Measurements from ENCODE around the gene KCNG4.

The KCNG4 gene

DNA sequence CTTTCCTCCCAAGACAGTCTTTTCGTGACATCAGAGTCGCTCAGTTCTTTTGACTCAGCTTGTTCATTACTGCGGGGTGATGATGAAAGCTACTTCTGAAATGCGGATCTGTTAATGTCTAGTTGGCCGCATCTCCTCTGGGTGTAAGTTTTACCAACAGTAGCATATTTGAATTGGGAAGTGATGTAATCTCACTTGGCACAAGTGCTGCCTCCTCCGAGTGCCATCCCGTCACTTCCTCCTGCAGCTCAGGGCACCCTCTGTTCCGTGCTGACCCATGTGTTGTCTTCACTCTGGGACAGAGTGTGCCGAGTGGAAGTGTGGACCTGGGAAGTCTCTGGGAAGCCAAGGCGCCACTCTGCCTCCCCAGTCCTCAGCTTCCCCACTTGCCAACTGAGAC, 40.0 kb downstream of the KCNG4 start:
- H3K4me3 ChIP-seq (ENCODE audit: low read depth, low read length): no peak overlapping the region
- no peak for DNase-seq (ENCODE audit: low read depth)
- TF ChIP-seq, protein P1, sequence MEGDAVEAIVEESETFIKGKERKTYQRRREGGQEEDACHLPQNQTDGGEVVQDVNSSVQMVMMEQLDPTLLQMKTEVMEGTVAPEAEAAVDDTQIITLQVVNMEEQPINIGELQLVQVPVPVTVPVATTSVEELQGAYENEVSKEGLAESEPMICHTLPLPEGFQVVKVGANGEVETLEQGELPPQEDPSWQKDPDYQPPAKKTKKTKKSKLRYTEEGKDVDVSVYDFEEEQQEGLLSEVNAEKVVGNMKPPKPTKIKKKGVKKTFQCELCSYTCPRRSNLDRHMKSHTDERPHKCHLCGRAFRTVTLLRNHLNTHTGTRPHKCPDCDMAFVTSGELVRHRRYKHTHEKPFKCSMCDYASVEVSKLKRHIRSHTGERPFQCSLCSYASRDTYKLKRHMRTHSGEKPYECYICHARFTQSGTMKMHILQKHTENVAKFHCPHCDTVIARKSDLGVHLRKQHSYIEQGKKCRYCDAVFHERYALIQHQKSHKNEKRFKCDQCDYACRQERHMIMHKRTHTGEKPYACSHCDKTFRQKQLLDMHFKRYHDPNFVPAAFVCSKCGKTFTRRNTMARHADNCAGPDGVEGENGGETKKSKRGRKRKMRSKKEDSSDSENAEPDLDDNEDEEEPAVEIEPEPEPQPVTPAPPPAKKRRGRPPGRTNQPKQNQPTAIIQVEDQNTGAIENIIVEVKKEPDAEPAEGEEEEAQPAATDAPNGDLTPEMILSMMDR (IDR thresholded peaks at IDR 0.05; ENCODE audit: low read depth, low read length, missing control alignments): no peak

DNA sequence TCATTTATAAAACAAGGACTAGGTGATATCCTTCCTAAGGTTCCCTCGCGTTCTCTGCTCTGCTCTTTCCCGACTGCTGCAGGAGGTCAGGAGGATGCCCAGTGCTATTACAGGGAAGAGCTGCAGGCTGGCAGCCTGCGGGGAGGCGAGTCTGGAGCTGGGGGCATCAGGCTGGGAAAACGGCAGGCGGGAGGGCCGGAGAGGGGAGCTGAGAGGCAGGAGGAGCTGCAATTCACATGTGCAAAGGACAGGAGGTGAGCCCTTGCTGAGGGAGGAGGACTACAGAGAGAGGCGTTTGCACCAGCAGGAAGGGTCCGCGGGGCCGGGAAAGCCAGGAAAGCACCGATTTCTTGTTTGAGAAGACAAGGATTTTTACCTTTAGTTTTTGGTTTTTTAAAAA, 40.7 kb downstream of the KCNG4 start:
- no peak for DNase-seq (ENCODE audit: low read depth)
- H3K4me3 ChIP-seq (ENCODE audit: low read depth, low read length): no peak overlapping the region
- TF ChIP-seq, protein P1 (IDR thresholded peaks at IDR 0.05; ENCODE audit: low read depth, low read length, missing control alignments): no peak

DNA sequence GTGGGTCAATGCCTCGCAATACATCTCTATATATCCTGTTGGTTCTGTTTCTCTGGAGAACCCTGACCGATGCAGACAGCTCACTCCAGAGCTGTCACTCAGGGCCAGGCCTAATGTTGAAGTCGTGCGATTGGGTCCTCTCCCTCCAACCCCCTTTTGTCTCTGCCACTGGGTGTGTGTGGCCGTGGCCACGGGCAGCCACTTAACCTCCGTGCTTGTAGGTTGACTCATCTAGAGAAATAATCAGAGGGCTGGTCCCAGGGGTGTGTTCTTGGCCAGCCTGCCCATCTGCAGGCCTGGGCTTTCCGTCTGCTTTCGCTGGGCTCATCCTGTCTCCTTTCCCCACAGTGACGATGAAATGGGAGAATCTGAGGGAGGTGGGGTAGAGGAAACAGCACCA, 41.4 kb downstream of the KCNG4 start:
- DNase-seq (ENCODE audit: low read depth): no peak
- no peak overlapping the region for H3K4me3 ChIP-seq (ENCODE audit: low read depth, low read length)
- TF ChIP-seq, protein P1 (IDR thresholded peaks at IDR 0.05; ENCODE audit: low read depth, low read length, missing control alignments): no peak

DNA sequence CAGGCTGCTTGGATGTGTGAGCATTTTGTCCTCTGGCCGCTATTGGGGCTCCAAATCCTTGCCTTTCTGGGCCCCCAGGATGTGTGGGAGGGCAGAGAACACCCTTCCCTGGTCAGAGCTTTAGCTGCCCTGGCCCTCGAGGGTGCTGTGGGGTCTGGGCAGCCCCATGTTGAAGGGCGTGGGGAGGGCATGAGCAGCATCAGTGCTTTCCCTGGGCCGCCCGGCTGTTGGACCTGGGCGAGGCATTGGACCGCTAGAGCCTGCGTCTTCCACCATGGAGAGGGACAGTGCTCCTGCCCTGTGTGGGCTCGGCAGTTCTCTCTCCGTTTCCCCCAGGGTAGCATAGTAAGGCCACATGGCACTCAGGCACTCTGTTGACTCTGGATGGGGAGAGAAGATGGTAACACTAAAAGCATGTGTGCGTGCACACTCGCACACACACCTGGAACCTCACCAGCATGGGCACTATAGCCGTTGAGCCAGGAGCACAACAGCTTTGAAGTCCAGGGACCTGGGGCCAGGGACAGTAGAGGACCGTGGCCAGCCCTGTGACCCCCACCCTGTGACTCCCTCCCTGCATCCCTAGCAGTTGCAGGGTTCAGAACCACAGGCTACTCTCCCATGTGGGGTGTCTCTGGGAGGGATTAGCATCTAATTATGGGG, 42.2 kb downstream of the KCNG4 start:
- TF ChIP-seq, protein P1 (IDR thresholded peaks at IDR 0.05; ENCODE audit: low read depth, low read length, missing control alignments): no peak
- H3K4me3 ChIP-seq (ENCODE audit: low read depth, low read length): no peak overlapping the region
- DNase-seq (ENCODE audit: low read depth): no peak

DNA sequence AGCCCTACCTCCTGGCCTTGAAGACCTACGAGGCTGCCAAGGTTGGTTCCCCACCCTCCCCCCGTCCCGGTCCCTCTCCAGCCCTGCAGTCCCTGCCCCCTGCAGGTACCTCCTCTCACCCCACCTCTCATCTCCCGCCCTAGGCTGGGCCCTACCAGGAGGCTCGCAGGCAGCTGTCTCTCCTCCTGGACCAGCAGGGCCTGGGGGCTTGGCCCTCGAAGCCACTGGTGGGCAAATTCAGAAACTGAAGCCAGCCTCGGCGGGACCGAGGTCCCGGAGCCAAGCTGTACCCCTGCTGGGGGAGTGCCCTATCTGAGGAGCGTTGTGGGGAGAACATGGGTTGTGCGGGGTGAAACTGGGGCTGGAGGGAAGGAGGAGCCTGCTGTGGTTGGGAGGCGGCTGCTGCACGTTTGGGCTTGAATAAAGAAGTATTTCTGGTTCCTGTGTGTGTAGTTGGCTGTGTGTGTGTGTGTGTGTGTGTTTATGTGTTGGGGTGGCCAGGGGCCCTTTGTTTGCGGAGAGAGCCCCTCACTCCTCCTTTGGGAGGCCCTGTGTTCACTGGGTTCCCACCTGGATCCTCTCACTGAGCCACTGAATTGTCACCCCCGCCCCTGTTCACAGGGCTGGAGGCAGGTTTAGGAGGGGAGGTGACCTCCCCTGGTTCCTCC, 43.0 kb downstream of the KCNG4 start:
- no peak overlapping the region for H3K4me3 ChIP-seq (ENCODE audit: low read depth, low read length)
- TF ChIP-seq, protein P1 (IDR thresholded peaks at IDR 0.05; ENCODE audit: low read depth, low read length, missing control alignments): no peak
- no peak for DNase-seq (ENCODE audit: low read depth)

DNA sequence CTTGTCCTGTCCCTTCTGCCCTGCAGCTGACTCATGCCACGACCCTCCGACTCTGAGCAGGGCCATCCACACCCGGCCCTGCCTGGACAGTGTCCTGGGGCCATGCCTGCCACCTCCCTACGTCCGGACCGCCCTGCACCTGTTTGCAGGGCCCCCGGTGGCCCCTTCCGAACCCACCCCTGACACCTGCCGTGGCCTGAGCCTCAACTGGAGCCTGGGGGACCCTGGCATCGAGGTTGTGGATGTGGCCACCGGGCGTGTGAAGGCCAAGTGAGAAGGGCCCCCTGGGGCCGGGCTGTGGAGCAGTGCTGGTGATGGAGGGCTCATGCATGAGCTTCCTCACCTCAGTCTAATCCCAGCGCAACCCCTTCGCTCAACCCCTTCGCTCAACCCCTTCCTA, 43.7 kb downstream of the KCNG4 start:
- DNase-seq (ENCODE audit: low read depth): no peak
- H3K4me3 ChIP-seq (ENCODE audit: low read depth, low read length): no peak overlapping the region
- TF ChIP-seq, protein P1 (IDR thresholded peaks at IDR 0.05; ENCODE audit: low read depth, low read length, missing control alignments): no peak

Measured in GM12864 (cell line).